ENCODE data around the gene GAD1.

DNA sequence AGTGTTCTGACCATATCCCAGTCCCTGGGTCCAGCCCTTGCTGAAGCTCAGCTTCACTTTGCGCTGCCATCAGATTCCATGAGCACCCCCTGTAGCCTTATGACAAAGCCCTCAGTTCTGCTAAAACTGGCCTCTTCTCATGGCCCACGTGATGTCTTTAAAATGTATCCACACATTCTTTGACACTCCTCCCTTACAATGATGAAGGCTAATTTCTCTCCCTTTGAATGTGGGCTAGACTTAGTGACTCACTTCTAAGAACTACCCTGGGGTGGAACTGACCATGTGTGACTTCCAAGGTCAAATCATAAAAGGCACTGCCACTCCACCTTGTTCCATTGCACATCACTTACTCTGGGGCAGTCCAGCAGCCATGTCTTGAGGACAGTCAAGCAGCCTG, 67.0 kb downstream of the GAD1 start:
- TF ChIP-seq, protein P1, sequence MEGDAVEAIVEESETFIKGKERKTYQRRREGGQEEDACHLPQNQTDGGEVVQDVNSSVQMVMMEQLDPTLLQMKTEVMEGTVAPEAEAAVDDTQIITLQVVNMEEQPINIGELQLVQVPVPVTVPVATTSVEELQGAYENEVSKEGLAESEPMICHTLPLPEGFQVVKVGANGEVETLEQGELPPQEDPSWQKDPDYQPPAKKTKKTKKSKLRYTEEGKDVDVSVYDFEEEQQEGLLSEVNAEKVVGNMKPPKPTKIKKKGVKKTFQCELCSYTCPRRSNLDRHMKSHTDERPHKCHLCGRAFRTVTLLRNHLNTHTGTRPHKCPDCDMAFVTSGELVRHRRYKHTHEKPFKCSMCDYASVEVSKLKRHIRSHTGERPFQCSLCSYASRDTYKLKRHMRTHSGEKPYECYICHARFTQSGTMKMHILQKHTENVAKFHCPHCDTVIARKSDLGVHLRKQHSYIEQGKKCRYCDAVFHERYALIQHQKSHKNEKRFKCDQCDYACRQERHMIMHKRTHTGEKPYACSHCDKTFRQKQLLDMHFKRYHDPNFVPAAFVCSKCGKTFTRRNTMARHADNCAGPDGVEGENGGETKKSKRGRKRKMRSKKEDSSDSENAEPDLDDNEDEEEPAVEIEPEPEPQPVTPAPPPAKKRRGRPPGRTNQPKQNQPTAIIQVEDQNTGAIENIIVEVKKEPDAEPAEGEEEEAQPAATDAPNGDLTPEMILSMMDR (IDR thresholded peaks at IDR 0.05) = no peak
- TF ChIP-seq ZFX (IDR thresholded peaks at IDR 0.05; ENCODE audit: borderline replicate concordance) = no peak

Measured in 22Rv1 (cell line).